Right kidney (tissue), 1 donor: ENCODE data around the gene PFN4.
A peak's percentile ranks its signal among the peaks of the same experiment; 100 is the strongest.
"Not testable (repeated sequence)": the region's sequence is repeated elsewhere in the genome, so short reads cannot be mapped to it uniquely, and the experiment has no call there.

Experiments
- DNase-seq: peaks from one replicate; pipeline ENCODE4 v3.0.0-alpha.2; 2016

PFN4 gene

DNA sequence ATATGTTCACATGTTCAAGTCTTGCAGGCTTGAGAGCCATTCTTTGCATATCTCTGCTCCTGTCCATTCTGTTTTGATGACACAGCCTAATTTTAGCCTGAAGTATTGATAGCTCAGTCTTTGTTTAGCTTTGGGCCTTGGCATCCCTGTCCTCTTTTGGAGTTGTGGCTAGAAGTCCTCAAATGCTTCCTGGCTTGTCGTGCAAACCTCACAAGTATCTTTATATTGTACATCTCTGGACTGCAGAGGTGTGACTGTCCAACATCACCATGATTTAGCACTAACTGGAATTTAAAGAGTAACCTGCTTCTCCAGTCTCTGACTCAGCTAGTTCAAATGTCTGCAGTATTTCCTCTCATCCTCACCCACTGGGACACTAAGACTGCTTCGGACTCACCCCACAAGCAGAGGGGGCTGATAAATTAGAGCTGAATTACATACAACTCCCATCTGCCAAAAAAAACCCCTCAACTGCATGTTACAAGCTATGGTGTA lies 11.7 kb downstream of the PFN4 start:
- DNase-seq: no peak

DNA sequence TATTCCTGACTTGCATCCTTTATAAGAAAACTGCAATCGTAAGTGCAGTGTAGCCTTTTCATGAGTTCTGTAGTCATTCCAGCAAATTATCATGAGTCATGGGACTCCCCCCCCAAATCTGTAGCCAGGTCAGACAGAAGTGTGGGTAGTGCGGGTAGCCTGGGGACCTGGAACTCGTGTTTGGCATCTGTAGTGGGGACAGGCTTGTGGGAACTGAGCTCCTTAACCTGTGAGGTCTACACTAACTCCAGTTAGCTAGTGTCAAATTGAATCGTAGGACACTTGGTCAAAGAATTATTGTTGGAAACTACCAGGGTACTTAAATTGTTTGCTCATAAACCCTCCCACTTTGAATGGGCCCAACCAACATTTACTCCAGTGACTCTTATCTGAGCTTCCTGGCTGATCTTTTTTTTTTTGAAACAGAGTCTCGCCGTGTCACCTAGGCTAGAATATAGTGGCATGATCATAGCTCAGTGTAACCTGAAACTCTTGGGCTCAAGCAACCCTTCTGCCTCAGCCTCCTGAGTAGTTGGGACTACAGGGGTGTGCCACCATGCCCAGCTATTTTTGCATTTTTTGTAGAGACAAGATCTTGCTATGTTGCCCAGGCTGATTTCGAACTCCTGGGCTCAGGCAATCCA lies 12.4 kb downstream of the PFN4 start:
- no peak for DNase-seq

DNA sequence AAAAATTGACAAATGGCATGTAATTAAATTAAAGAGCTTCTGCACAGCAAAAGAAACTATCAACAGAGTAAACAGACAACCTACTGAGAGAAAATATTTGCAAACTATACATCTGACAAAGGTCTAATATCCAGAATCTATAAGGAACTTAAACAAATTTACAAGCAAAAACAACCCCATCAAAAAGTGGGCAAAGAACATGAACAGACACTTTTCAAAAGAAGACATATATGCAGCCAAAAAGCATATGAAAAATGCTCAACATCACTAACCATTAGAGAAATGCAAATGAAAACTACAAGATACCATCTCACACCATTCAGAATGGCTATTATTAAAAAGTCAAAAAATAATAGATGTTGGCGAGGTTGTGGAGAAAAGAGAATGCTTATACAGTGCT lies 13.7 kb downstream of the PFN4 start:
- DNase-seq: not testable (repeated sequence)

DNA sequence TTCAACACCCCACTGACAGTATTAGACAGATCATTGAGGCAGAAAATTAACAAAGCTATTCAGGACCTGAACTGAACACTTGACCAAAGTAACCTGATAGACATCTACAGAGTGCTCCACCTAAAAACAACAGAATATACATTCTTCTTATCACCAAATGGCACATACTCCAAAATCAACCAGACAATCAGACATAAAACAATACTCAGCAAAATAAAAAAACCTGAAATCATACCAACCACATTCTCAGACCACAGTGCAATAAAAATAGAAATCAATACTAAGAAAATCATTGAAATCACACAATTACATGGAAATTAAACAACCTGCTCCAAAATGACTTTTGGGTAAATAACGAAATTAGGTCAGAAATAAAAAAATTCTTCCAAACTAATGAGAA lies 15.8 kb downstream of the PFN4 start:
- DNase-seq: no peak

DNA sequence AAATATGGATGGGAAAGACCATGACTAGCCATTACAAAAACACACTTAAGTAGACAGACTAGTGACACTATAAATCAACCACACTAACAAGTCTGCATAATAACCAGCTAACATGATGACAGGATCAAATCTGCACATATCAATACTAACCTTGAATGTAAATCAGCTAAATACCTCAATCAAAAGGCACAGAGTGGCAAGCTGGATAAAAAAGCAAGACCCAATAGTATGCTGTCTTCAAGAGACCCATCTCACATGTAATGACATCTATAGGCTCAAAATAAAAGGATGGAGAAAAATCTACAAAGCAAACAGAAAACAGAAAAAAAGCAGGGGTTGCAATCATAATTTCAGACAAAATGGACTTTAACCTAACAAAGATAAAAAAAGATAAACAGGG lies 16.3 kb downstream of the PFN4 start:
- no peak for DNase-seq

DNA sequence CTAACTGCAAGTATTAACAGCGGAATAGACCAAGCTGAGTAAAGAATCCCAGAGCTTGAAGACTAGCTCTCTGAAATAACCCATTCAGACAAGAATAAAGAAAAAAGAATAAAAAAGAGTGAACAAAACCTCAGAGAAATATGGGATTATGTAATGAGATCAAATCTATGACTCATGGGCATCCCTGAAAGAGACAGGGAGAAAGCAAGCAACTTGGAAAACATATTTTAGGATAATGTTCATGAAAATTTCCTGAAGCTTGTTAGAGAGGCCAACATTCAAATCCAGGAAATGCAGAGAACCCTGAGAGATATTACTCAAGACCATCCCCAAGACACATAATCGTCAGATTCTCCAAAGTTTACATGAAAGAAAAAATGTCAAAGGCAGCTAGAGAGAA lies 17.3 kb downstream of the PFN4 start:
- no peak for DNase-seq

DNA sequence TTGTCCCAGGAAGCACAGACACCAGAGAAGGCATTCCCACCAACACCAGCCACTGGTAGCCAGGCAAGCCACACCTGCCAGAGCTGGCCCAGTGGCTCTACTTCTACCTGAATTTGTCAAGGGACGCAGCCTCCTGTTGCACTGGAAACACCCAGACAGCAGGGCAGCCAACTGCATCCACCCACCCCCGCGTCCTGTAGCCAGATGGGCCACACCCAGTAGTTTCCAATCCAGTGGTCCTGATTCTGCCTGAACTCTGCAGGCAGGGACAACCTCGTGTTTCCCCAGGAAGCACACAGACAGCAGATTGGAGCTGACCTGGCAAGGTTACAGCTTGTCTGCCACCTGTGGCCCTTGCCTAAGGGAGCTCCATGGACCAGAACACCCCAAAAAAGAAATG lies 18.2 kb downstream of the PFN4 start:
- no peak for DNase-seq

DNA sequence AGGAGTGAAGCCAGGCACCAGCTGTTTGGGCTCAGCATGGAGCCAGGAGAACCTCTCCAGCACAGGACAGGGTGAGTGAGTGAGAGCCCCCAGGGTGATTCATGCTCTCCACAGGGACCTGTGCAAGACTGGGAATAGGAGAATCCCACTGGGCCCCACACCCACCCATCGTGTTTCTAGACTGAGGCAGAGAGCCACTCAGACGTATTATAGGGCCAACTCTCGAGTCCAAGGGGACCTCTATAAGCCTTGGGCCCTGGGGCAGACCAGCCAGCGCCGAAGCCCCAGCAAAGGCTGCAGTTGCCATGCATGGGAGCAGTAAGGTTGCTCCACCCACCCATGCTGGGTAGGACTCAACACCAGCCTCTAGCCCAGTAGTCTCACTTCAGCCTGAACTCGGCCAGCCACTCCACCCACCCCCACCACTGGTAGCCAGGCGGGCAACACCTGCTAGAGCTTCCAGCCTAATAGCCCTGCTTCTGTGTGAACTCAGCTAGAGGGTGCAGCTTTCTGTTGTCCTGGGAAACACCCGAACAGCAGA lies 19.0 kb downstream of the PFN4 start:
- no peak for DNase-seq

DNA sequence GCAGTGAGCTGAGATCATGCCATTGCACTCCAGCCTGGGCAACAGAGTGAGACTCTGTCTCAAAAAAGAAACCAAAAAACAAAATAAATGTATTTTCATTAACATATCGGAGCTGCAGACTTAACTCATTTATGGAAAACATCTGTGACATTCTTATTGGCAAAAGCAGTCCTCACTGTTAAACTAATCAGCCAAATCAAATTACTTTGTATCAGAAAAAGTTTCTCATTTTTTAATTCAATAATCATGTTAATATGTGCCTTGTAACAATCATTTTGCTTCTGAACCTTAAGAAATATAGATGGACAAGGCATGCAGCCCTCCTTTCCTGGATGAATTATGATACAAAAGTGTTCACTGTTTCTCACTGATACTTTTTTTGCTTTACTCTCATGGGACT lies 20.5 kb downstream of the PFN4 start:
- DNase-seq: no peak

DNA sequence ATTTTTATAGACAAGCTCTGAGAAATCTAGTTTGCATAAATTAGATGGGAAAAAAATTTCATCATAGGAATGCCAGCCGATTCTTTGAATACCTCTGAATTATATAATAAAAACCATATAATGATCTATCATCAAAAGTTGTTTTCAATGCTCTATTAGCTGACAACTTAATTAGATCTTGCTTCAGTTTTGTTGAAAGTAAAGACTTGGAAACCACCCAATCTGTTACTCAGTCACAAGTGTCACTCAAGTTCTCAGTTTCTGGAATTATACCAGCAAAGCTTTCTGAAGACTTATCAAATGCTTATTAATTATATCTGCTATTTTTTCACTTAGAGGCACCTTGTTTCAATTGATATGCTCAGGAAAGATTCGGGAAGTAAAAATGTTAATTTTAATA lies 21.1 kb downstream of the PFN4 start:
- no peak for DNase-seq

DNA sequence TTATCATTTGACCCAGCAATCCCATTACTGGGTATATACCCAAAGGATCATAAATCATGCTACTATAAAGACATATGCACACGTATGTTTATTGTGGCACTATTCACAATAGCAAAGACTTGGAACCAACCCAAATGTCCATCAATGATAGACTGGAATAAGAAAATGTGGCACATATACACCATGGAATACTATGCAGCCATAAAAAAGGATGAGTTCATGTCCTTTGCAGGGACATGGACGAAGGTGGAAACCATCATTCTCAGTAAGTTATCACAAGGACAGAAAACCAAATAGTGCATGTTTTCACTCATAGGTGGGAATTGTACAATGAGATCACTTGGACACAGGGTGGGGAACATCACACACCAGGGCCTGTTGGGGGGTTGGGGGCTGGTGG lies 22.4 kb downstream of the PFN4 start:
- not testable (repeated sequence) for DNase-seq

DNA sequence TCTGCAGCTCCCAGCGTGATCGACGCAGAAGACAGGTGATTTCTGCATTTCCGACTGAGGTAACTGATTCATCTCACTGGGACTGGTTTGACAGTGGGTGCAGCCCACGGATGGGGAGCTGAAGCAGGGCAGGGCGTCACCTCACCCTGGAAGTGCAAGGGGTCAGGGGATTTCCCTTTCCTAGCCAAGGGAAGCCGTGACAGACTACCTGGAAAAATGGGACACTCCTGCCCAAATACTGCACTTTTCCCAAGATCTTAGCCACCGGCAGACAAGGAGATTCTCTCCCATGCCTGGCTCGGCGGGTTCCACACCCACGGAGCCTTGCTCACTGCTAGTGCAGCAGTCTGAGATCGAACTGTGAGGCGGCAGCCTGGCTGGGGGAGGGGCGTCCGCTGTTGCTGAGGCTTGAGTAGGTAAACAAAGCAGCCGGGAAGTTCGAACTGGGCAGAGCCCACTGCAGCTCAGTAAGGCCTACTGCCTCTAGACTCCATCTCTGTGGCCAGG lies 27.9 kb downstream of the PFN4 start:
- DNase-seq: not testable (repeated sequence)

DNA sequence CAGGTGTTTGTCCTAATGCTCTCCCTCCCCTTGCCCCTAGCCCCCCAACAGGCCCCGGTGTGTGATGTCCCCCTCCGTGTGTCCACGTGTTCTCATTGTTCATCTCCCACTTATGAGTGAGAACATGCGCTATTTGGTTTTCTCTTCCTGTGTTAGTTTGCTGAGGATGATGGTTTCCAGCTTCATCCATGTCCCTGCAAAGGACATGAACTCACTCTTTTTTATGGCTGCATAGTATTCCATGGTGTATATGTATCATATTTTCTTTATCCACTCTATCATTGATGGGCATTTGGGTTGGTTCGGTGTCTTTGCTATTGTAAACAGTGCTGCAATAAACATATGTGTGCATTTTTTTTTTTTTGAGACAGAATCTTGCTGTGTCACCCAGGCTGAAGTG lies 29.9 kb downstream of the PFN4 start:
- DNase-seq: not testable (repeated sequence)

DNA sequence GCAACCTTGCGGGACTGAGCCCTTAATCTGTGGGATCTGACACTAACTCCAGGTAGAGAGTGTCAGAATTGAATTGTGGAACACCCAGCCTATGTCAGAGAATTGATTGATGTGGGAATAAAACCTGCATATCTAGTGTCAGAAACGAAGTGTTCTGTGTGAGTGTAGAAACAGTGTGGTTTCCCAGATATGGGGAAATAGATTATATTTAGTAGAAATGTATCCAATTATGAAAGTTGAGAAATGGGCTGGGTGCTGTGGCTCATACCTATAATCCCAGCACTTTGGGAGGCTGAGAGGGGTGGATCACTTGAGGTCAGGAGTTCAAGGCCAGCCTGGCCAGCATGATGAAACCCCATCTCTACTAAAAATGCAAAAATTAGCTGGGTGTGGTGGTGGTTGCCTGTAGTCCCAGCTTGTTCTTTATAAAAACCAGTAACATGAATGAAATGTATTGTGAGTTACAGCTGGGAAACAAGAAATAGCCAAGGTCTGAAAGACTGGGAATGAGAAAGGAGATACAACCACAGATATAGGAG lies 34.2 kb downstream of the PFN4 start:
- no peak for DNase-seq

DNA sequence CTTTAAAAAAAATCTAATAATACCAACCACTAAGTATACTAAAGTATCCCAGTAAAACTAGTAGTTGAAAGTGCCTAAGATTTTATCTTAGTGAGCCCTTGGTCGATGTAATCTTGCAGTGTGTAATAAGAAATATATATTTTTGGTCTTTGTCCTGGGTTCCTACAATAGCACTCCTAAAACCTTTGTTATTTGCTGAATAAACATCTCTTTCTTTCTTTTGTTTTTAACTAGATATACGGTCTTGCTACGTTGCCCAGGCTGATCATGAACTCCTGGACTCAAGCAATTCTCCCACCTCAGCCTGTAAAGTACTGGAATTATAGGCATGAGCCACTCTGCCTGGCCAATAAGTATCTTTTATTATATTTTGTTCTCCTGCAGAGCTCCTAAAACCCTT lies 36.1 kb downstream of the PFN4 start:
- DNase-seq: no peak

DNA sequence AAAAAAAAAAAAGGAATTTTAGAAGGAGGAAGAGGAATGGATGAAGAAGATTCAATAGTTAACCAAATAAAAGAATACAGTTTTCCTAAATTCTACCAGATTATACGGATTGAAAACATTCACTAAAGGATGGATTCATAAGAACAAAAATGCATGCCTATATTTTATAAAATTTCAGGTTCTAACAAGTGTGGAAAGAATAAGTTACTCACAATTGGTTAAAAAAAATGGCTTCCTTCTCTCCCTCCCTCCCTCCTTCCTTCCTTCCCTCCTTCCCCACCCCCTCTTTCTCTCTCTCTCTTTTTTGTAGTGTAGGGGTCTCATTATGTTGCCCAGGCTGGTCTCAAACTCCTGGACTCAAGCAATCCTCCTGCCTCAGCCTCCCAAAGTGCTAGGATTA lies 36.9 kb downstream of the PFN4 start:
- no peak for DNase-seq

DNA sequence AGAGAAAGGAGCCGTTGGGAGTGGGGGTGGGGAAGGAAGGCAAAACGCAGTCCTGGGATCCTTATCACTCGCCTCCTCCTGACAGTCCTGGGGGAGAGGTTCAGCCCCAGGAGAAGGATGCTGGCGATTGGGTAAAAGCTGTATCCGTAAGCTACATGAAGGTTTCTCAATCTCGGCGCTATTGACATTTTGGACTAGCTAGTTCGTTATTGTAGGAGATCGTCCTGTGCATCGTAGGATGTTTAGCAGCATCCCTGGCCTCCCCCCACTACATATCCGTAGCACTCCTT lies 38.0 kb downstream of the PFN4 start:
- no peak for DNase-seq

DNA sequence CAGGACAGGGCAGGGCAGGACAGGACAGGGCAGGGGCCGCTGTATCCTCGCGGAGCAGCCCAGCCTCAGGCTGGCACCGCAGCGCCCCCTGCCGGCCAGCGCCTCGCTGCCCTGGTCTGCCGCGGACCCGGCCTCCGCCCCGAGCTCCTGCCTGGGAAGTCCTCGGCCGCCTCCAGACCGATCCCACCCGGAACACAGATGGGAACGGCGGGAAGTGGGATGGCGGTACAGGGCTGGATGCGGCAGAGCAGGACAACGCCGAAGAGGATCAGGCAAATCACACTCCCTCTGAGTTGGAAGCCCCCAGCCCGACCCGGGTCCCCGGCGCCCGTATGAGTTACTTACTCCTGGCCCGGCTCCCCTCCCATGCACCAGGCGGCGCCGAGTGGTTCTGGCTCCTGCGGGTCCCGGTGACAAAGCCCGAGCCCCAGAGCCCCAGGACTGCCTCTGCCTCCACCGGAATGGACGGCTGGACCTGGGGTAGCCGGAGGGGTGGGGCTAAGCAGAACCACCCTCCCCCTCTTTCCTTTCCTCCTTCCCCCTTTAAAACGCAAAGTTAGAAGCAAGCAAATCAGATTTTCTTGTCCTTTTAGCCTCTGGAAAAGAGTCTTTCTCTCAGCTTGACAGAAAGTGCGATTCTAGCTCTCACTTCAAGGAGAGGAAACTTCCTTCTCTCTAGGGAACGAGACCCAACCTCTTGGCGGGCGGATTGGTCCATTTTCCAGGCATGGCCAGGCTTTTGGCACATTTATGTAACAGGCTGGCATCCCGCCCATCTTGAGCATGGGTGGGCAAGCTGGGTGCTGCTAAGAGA lies 38.5 kb downstream of the PFN4 start, which contains the start of gene TP53I3:
TSS of gene TP53I3 (minus strand) at position 449 of the 814 bp plus-strand sequence. CDS start 508 bp downstream, outside the sequence.
- peak; percentile 99 for DNase-seq

DNA sequence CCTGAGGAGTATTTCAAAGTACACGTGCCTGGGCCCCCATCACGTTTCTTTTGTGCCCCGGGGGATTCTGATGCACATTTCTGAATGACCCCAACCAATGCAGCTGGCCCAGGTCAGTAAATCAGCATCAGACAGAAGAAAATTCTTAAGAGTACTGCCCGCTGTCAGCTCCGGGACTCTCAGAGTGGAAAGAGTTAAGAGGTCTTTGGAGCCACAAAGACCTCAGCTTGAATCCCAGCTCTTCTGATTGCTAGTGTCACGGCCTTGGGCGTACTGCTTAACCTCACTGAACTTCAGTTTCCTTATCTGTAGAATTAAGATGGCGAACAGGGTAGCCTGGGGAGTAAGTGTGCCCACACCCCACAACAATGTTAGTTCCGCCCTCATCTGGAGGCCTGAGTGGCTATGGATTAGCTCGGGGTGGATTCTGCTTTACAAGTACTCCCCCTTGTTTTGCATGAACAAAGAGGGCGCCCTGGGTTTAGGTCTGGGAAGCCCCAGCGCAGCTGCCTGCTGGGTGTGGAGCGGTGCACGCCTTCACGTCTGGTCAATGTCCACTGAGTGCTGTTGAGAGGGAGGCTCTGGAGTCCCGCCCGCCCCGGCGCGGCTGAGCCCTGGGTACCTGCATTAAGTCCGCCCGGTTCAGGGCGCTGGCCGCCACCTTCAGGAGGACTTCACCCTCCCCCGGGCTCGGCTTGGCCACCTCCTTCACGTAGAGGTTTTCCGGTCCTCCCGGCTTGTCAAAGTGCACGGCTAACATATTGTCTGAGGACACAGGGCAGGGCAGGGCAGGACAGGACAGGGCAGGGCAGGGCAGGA lies 39.4 kb downstream of the PFN4 start:
- DNase-seq: peak; percentile 96

DNA sequence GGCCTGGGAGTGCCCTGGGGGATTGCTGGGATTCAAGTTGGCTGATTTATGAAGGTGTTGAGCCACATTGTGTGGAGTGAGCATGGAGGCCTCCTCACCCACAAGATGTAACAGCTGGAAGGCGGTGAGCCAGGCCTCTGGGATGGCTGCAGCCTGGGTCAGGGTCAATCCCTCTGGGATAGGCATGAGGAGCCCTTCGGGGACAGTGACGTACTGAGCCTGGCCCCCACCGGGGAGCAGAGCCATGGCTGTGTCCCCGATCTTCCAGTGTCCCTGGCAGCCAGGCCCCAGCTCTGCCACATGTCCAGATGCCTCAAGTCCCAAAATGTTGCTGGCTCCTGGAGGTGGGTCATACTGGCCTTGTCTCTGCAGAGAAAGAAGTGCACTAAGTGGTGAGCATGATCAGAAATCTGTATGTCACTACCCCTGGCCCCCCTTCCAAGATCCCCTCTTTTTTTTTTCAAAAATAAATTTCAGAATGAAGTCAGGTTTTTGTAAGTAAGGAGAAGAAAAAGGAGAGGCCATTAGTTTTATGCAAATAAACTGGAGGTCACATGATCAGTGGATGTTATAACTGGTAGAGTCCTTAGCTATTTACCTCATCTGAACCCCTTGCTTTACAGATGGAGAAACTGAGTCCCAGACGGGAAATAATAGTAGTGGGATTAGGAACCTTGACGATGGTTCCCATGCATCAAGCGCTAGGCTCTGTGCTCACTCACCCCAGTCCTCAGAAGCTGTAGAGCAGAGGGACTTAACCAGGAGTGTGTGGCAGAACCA lies 40.2 kb downstream of the PFN4 start:
- DNase-seq: no peak

DNA sequence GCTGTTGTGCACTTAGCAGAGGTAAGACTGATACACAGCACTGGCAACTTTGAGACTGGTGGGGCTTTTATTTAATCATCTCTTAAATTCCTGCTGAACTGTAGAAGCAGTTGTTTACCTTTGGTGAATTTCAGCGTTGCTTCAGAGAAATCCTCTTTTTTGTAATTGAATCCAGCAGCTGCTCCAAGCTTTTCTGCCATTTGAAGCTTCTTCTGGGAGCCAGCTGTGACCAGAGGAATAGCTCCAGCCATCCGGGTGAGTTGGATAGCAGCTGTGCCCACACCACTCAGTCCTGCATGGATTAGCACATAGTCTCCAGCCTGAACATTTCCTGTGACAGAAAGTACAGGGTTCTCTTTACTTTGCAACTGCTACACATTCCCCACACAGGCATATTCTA lies 42.4 kb downstream of the PFN4 start:
- no peak for DNase-seq

DNA sequence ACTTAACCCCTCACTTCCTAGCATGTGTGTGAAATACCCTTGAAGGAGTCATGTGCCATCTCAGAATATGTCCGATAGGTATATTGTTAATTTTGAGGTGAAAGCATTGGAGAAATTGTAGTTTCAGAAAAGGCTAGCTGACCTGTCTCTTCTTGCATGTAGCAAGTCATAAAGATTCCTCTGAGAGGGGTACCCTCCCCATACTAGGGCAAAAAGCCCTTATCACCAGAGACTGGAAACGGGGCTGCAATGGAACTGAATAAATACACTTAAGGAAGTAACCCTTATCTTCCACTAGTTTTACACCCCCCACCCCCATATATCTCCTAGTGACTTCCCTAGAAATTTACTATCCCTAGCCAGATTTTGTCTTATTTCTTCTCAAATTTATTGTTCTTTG lies 45.3 kb downstream of the PFN4 start:
- no peak for DNase-seq
